DMS 273 (cell line): Measurements from ENCODE around the gene NACA2.
A peak's percentile ranks its signal among the peaks of the same experiment; 100 is the strongest.
"Not testable (repeated sequence)": the region's sequence is repeated elsewhere in the genome, so short reads cannot be mapped to it uniquely, and the experiment has no call there.

Experiments
- DNase-seq: peaks from one replicate; lab custom pipeline; 2025; ENCODE audit not compliant: unreplicated experiment; lab: John Stamatoyannopoulos, UW

NACA2 gene

DNA sequence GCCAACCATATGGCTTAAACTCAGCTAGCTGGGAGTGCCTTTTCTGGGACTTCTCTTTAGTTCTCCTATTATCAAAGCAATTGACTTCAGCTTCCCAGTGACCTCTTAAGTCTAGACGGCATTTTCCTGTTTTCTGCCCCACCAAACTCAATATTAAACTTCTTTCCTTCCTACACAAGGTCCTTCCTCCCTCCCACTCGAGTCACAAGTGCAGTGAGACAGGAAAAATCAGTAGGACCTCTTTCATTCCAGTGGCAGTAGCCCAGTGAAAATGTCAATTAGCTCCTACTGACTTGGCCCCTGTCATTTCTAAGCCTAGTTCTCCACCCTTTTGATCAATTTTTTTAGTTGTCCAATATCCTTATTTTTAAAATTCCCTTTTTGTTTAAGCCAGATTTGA lies 9.6 kb upstream of the NACA2 start:
- no peak for DNase-seq

DNA sequence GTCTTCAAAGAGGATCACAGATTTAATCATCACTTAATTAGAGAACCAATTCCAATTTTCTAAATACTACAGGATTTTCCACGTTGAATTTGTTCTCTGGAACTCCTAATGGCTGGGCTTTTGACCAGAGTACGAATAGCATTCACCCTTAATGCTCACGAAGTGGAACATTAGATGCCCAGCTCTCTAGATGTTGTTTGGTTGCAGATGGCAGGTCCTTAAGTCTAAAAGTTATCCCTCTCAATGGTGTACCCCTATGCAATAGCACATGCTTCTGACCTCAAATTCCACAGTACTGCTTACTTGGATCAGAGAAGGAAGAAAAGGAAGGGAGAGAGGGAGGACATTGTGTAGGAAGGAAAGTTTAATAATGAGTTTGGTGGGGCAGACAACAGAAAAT lies 8.6 kb upstream of the NACA2 start:
- no peak for DNase-seq

DNA sequence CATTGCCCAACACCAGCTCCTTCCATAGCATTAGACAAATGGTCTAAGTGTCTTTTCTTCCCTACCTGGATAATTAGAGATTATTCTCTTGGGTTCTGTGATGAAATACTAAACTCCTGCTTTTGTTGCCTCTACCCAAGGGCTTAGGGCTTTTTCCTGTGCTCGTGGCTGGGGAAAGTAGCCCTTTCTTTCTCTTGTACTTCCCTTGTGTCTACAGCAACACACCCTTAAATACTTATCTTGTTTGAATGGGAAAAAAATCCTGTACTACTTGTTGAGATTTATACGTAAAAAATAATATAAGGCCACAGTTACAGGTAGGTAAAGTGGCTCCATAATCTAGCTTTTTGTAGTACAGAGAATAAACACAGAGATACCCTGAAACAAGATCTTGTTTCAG lies 7.0 kb upstream of the NACA2 start:
- no peak for DNase-seq

DNA sequence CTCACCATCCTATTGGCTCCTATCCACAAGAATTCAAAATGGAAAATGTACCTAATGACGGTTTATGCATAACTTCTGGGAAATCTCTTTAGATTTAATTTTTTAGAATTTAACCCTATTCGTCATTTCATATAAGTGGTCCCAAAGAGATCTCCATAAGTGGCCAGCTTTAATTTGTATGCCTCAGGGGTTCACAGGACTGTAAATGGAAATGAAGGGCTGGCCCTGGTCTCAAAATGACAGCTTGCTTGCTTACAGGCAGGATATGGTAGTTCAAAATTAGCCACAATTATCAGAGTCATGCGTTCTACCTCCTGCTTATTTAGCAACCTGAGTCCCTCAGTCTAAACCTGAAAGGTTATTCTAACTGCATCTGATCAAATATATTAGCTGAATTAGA lies 6.6 kb upstream of the NACA2 start:
- no peak for DNase-seq

DNA sequence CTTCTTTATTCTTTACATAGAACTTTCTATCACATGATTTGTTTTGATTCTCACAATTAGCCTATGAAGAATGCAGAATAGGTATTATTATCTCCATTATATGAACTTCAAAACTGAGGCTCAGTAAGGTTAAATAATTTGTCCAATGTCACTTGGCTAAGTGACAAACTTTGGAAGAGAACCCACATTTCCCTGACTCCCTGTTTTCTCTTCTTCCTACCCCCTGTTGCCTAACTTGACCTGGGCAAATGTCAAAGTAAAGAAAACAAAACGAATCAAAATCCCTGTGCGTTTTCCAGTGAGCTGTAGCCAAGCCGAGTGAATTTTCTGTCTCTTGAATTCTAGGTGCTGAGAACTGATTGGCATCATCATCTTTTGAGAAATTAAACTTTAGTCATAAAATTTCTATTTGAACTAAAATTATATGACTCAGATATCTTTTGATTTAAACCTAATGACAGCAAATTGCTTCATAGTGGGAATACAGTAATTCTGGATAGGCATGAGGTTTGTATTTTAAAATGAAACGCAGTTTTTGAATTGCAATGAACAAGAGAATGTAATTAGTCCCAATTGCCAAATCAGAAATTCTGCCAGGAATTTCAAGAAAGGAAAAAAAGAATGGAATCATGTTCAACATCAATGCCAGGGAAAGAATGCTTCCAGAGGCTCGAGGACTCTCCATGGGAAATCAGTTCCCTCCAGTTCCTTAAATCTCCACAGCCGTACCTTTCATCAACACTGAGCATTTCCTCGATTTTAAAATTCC lies 4.6 kb upstream of the NACA2 start:
- DNase-seq = no peak

DNA sequence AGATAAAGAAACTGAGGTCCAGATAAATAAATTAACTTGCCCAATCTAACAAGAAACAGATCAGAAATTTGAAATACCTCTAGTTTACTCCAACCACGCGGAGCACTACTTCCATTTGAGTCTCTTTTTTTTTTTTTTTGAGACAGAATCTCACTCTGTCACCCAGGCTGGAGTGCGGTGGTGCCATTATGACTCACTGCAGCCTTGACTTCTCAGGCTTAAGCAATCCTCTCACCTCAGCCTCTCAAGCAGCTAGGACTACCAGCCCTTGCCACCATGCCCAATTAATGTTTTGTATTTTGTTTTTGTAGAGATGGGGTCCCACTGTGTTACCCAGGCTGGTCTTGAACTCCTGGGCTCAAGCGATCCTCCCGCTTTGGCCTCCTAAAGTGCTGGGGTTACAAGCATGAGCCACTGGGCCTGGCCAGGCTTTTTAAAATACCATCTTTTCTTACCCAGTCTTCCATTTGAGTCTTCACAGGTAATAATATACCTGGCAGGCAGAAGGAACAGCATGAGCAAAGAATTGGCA lies 3.3 kb upstream of the NACA2 start:
- DNase-seq = no peak

DNA sequence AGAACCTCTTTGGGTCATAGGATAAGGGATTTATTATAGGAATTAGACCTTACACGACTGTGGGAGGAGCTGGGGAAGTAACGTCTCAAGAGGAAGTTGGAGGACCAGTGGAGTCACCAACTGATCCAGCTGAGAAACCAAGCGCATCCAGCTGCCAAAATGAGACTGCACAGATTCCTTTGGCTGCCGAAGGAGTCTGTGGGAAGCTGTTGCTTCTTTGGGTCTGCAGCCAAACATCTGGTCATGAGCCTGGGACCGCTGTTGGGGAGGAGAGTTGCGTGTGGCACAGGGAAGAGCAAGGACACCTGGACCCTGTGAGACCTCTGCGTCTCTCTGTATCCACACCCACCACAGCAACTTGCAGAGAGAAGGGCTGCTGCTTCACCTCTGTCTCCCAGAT lies 2.4 kb upstream of the NACA2 start:
- DNase-seq = no peak

DNA sequence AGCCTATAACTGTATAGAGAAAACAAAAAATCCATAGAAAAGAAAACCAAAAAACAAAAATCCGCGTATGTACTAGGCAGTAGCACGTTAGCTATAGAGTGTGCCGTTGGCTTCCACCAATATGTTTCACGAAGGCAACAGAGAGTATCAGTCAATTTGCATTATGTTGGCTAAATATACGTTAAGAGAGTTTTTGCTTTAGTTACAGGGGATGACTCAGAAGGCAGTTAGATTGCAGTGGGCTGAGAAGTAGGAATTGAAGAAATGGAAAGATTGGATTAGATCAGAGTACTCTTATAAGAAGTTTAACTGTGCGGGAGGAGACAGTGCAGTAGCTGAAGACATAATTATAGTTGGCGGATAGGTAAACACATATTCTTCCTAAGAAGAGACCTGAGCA lies 911 bp upstream of the NACA2 start:
- no peak for DNase-seq

DNA sequence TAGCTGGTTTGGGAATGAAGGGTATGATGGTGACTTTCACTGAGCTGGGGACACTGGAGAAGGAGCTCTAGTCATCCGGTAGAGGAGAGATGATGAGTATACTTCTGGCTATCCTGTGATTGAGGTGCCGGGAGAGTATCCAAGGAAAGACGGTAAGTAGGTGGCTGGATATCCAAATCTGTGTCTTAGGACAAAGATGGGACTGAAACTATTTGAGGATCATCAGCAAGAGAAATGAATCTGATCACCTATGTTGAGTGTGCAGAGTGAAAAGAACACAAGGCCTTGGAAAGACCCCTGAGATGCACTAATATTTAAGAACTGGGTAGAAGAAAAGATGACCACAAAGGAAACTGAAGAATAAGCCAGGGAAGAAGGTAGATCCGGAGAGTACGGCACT lies 1.0 kb downstream of the NACA2 start:
- no peak for DNase-seq

DNA sequence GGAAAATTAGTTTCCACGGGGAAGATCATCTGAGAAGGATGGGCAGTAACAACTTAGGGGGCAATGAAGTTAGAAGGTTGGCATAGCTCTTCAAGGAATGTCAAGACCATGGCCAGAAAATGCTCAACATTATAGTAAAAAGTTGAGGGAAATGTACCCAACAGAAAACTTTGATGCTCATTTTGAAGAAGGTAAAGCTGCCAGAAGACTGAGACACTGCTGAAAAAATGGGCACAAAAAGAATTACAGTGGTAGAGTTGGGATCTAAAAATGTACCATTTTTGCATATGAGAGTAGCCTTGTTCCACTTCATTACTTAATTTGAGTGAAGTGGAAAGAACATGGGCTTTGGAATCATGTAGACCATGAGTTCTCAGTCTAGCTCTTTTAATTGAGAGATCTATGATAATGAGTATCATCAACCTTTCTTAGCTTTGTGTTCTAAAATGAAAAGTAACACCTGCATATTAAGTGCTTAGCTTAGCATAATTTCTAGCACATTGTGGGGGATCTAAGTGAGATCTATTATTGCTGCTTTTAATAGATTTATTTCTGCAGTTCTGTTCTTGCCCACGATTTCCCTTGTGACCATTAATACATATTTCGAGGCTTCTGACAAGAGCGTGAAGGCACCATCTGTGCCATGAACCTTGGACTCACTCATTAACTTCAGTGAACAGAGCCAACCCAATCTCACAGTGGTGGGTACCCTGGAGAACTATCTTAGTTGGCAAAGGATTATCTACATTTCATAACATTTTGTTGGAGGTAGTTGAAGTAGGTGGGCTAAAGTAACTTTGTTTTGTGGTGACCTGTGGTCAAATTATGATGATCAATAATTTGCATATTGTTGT lies 3.0 kb downstream of the NACA2 start:
- DNase-seq = no peak

DNA sequence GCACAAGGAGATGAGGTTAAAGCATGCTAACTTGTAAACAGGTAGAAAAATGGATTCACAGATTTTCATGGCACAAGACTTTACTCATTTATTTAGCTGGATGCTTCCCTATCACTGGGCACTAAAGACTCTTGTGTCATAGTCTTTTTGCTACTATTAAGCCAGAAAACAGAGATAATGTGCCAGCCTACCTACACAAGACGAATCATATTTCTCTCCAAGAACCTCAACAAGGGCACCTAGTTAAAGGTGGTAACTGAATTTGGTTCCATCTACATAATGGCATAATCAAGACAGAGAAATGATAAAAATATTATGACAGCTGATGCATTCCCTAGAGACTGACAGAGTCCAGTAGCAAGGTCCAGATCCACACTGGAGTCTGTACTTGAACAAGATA lies 3.8 kb downstream of the NACA2 start:
- DNase-seq = no peak

DNA sequence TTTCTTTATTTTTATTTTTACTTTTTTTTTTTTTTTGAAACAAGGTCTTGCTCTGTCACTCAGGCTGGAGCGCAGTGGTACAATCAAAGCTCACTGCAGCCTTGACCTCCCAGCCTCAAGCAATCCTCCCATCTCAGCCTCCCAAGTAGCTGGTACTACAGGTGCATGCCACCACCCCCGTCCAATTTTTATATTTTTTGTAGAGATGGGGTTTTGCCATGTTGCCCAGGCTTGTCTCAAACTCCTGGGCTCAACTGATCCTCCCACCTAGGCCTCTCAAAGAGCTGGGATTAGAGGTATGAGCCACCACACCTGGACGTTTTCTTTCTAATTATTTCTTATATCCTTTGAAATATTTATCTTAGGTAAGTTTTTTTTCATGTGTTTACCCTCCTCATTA lies 4.4 kb downstream of the NACA2 start:
- not testable (repeated sequence) for DNase-seq

DNA sequence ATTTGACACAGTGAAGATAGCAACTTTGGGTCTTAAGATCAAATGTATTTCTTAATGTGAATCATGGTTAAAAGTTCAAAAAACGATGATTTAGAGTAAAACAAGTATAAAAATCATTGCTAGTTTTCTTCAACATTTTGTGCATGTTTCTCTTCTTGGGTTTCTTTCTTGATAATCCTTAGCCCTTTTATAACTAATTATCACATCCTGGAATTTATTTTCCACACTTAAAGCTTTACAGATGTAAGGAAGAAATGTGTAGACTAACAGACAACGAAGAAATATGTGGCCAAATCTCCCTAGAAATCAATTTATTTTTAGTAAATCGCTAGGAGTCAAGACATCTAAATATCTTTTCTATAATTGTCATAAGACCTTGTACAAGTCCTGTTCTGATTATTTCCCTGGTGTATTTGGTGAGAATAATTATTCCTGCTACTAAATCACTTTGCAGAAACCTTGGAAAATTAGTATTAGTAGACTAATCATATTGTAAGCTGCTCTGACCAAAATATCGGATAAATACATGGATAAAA lies 4.9 kb downstream of the NACA2 start:
- DNase-seq = no peak

DNA sequence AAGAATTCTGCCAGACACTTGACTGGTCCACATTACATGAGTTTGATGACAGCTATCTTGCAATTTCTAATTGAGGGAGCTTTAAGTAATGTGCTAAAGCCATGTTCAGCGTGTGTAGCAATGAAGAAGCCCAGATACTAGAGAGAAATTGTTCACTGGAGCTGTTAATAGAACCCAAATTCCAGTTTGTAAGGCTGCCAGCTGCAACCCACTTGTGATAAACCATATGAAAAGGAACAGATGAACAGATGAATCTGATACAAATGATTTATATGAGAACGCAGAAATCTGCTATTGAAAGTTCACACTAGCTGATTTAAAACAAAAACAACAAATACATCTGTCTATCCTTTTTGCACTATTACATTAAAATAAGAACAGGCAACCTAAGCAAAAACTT lies 6.2 kb downstream of the NACA2 start:
- DNase-seq = no peak

DNA sequence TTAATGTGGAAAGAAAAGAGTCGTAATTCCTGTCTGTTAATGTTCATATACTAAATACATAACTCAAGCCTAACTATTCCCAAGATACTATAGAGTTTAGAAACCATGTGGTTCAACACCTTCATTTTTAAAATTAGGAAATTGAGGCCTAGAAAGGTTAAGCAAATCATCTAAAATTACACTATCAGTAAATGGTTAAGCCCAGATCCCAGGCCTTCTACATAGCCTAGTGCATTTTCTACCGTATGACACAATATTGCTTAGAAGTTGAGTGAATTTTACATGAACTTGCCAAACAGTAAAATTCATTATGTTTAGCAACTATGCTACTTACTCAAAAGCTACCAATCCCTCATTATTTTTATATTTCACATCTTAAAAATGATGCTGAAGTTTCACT lies 6.8 kb downstream of the NACA2 start:
- DNase-seq = no peak

DNA sequence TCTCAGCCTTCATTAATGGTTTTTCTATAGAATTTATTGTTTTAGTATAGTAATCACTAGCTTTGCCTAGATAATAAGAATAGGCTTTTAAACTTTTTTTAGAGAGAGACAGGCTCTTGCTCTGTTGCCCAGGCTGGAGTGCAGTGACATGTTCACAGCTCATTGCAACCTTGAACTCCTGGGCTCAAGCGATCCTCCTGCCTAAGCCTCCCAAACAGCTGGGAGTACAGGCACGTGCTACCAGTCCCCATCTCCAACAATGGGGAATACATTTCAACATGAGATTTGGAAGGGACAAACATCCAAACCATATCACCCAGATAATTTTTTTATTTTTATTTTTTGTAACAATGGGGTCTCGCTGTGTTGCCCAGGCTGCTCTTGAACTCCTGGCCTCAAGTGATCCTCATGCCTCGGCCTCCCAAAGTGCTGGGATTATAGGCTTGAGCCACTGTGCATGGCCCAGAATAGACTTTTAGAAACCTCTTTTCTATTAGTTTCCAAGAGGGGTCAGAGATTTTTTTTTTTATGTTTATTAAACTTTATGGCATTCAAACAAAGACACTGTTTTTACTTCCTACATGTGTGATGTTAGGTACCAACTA lies 7.3 kb downstream of the NACA2 start:
- no peak for DNase-seq

DNA sequence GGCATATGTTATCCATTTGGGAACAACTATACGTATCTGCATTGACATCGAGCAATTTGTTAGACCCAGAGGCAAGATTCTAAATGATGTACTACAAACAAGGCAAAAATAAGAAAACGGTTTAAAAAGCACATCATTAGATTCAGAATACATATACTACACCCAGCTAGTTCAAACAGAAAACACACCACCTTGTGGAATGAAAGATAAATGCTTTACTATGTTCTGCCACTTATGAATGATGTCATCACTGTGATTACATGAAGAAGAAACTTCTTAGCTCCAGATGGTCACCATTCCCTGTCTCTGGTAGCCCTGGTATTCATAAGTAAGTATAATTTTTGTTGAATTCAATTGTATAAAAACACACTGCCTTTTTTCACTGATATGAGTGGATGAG lies 7.8 kb downstream of the NACA2 start:
- peak; percentile 85 for DNase-seq

DNA sequence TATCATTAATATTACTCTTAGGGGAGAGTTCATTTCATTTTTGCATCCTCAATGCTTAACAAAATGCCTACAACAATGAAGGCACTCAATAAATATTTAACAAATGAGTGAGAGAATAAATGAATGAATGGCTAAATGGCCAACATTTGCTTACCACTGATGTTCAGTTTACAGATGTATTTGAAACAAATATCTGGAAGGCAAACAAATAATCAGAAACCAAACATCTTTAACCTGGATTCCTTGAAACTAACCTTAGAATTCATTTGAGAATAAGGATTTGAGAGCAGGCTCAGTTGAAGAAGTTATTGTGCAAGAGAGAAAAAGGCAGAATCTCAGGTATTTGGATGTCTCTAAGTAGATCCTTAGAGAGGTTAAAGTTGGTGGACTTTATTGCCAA lies 8.4 kb downstream of the NACA2 start:
- DNase-seq = no peak

DNA sequence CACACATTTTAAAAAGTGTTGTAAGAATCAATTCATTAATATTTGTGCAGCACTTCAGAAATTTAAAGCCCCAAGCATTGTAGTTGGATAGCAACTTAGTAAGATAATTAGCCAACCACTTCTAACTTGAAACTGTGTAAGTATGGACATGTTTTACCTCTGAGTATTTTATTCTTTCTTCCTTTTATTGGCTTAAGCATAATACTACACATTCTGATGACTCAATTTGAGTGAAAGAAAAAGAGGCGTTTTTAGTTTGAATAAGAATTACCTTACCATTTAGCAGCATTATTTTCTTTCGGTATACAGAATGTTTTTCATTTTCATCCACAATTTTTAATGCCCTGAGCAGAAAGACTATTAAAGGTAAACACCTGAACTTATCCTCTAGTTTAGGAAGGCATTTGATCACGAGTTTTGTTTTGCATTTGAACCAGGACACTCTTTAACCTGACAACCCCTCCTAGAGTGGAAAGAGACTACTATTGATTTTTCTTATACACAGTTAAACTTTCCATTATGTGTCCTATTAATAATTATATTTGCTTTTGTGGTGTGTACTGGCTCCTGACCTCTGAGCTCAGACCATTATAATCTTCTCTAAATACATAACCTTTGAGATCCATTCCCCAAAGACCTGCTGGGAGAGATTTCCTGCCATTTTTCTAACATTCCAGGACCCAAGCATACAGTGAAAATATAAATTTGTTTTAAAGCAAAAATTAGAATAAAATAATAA lies 9.2 kb downstream of the NACA2 start:
- no peak for DNase-seq

DNA sequence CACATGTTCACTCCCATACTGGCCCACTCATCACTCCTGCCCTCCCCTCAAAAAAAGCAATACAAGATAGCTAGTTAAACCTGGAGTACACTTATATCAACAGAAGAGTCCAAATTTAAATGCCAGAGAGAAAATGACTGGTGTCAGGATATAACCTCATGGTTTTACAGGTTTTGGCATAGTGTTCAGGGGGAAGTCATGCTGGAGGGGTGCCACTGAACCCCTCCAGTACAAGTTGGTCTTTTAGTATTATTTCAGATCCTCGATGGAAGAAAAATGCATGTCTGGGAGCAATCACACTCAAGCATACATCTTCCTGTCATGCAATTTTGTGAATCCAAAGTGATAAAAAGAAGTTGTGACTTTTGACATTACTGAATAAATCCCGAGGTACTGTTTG lies 10.5 kb downstream of the NACA2 start:
- no peak for DNase-seq

DNA sequence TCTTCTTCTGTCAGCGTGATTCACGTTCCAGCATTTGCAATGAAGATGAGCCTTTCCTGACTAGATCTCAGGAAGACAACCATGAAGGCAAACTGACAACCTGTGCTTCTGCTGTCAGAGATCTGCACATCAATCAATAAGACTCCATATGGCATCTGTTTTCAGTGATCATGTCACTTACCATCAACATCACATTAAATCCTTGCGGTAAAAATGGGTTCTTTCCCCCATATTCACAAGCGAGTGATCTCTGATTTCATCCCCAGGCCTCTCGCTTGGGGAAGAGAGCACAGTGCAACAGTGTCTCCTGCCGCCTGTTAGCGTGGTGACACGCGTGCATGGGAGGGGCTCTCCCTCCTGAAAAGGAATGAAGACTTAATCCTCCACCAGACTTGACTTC lies 11.1 kb downstream of the NACA2 start:
- DNase-seq = no peak
